Esophagus squamous epithelium (tissue), 5 donors: ENCODE results near the gene ZCCHC24. TPM values are rescaled to one million over a fixed set of nuclear protein-coding genes. Genes with fewer than 3 reads are reported as not detected.
A peak's percentile ranks its signal among the peaks of the same experiment; 100 is the strongest.

Experiments used
- DNase-seq: peaks from one replicate; lab custom pipeline; 2025; lab: John Stamatoyannopoulos, UW
- H3K27ac ChIP-seq, 4 donors: fragments of 200-600 bp; sonication (generic); one replicate each; pipeline ENCODE4 v1.5.1; 2016 to 2019; ENCODE audit warnings: mild to moderate bottlenecking in 1 of 4
- H3K27me3 ChIP-seq, 4 donors: fragments of 200-600 bp; sonication (generic); 1 replicate in 3 of 4; 2 replicates in 1 of 4; pipeline versions ENCODE4 v1.5.1 to v1.6.0; 2017 to 2021; ENCODE audit warnings: antibody characterized with exemption in 1 of 4
- H3K36me3 ChIP-seq, 3 donors: fragments of 200-600 bp; sonication (generic); one replicate each; pipeline ENCODE4 v1.5.1; 2016 to 2019
- H3K4me1 ChIP-seq, 3 donors: fragments of 200-600 bp; sonication (generic); one replicate each; pipeline ENCODE4 v1.5.1; 2017 to 2019
- H3K4me3 ChIP-seq, 4 donors: fragments of 200-600 bp; sonication (generic); 1 replicate in 3 of 4; 2 replicates in 1 of 4; pipeline ENCODE4 v1.5.1; 2016 to 2019; ENCODE audit warnings: mild to moderate bottlenecking in 2 of 4, moderate library complexity in 1 of 4
- H3K9me3 ChIP-seq, 3 donors: fragments of 200-600 bp; sonication (generic); one replicate each; pipeline ENCODE4 v1.5.1; 2016 to 2019
- CTCF ChIP-seq, 6 experiments: fragments of 450-650 bp in 4 of 6; fragments of 200-600 bp in 2 of 6; sonication (generic) in 2 of 6; IDR thresholded peaks; one replicate each; pipeline ENCODE4 v1.5.1; 2016 to 2019; ENCODE audit warnings: antibody characterized with exemption in 6 of 6, mild to moderate bottlenecking in 4 of 6, moderate library complexity in 4 of 6
- POLR2A ChIP-seq, 4 donors: fragments of 450-650 bp; IDR thresholded peaks; one replicate each; pipeline ENCODE4 v1.6.1; 2017; ENCODE audit warnings: antibody characterized with exemption in 4 of 4, mild to moderate bottlenecking in 4 of 4, moderate library complexity in 3 of 4
- WGBS, 2 donors: methylation state at CpG; one replicate each; pipeline ENCODE4 v1.1.5; 2018; 5-methylcytosine and 5-hydroxymethylcytosine counted together
- intact Hi-C: fragments of 100-400 bp; cut with DNase I; formaldehyde crosslinking; loops from one replicate; pipeline ENCODE4 v1.15.0; 2022
- total RNA-seq, 4 donors: library from RNA; depleted of rRNA; stranded (reverse); fragments of >200 nt; gene quantifications; one replicate each; pipeline ENCODE4 v1.1.0, GENCODE V29; 2016
- donor health status: DM: yes; HTN: yes; CAD: no.

ZCCHC24 gene
- total RNA-seq, 4 donors from 2014 or later, result 2.2 to 26.1 (median 6.4) TPM

GRCh38 chr10:79470096-79470495 lies 24.7 kb upstream of the ZCCHC24 start:
- Histone ChIP-seq H3K36me3 (no peaks in the 10 kb centered on the region), H3K27me3 (no peaks in the 10 kb centered on the region), H3K9me3 (no peaks in the 10 kb centered on the region), H3K27ac (no peak overlapping the region), H3K4me3 (no peak overlapping the region), H3K4me1 (peaks cover 0 to 26% (median 4%) of the 10 kb centered on the region in 3 donors)
- WGBS, 2 donors, result 91% methylated on average over 7 to 8 of the region's 8 CpGs
- TF ChIP-seq POLR2A (IDR thresholded peaks at IDR 0.05) (no peak), CTCF (IDR thresholded peaks at IDR 0.05) (no peak)
- DNase-seq, result no peak
- intact Hi-C loops, result no loop called here

- H3K27ac ChIP-seq, result peak overlapping the region in 1 of 4 donors; percentile 46
- H3K4me1 ChIP-seq, result peaks cover 0 to 33% (median 4%) of the 10 kb centered on the region in 3 donors
- TF ChIP-seq POLR2A (IDR thresholded peaks at IDR 0.05) (no peak), CTCF (IDR thresholded peaks at IDR 0.05) (no peak)
- WGBS, 2 donors, result 70 to 72% methylated on average over 3 to 5 of the region's 6 CpGs
- H3K36me3 ChIP-seq, result no peaks in the 10 kb centered on the region
- no peaks in the 10 kb centered on the region for H3K27me3 ChIP-seq
- H3K4me3 ChIP-seq, result no peak overlapping the region
- intact Hi-C loops, result loop anchor here (5.0 kb wide), 1 partner anchor 97 kb away; no protein-coding TSS in a partner anchor
- H3K9me3 ChIP-seq, result no peaks in the 10 kb centered on the region
- DNase-seq, result no peak
Observed at GRCh38 chr10:79468841-79469585, 23.6 kb upstream of the ZCCHC24 start.

- TF ChIP-seq CTCF (IDR thresholded peaks at IDR 0.05) (no peak), POLR2A (IDR thresholded peaks at IDR 0.05) (no peak)
- H3K27ac ChIP-seq, result peak overlapping the region in 3 of 4 donors; percentile 21 to 46 (median 44)
- WGBS, 2 donors, result 64 to 83% methylated on average over 3 of the region's 3 CpGs
- H3K4me1 ChIP-seq, result peaks cover 0 to 33% (median 4%) of the 10 kb centered on the region in 3 donors
- no peaks in the 10 kb centered on the region for H3K36me3 ChIP-seq
- no peak for DNase-seq
- H3K4me3 ChIP-seq, result no peak overlapping the region
- intact Hi-C loops, result loop anchor here (5.0 kb wide), 1 partner anchor 96 kb away; no protein-coding TSS in a partner anchor
- no peaks in the 10 kb centered on the region for H3K27me3 ChIP-seq
- no peaks in the 10 kb centered on the region for H3K9me3 ChIP-seq
Observed at GRCh38 chr10:79468015-79468560, 22.7 kb upstream of the ZCCHC24 start.

GRCh38 chr10:79465341-79465740 lies 19.9 kb upstream of the ZCCHC24 start:
- Histone ChIP-seq H3K36me3 (no peaks in the 10 kb centered on the region), H3K4me3 (no peak overlapping the region), H3K4me1 (peaks cover 0 to 32% (median 4%) of the 10 kb centered on the region in 3 donors), H3K9me3 (no peaks in the 10 kb centered on the region), H3K27ac (no peak overlapping the region), H3K27me3 (no peaks in the 10 kb centered on the region)
- WGBS, 2 donors, result 85 to 92% methylated on average over 3 of the region's 3 CpGs
- intact Hi-C loops, result loop anchor here (5.0 kb wide), 1 partner anchor 93 kb away; no protein-coding TSS in a partner anchor
- DNase-seq, result no peak
- no peak for TF ChIP-seq POLR2A (IDR thresholded peaks at IDR 0.05)
- TF ChIP-seq CTCF (IDR thresholded peaks at IDR 0.05), result no peak
